ENCODE measurements around the gene ERC2.

Gene ERC2

DNA sequence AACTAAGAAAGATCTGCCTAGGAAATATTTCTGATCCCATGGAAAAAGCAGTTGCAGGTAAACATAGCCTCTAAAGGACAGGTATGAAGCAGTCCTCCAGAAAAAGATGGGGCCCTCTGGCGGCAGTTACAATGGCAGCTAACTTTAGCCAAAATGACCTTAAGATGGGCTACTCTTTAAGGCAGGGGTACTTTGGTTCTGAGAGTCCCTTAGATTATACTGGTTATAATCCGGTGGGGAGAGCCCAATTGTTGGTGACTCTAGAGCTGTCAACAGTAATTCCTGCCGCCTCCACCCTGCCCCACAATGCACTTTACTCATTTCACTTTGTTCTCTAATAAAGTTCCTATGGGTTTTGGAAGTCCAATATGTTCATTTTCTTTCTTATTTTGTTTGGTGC is 568.4 kb downstream of the ERC2 start:
- no peaks in the 10 kb centered on the region for H3K27me3 ChIP-seq (ENCODE audit: insufficient read depth, low read length)
- H3K36me3 ChIP-seq (ENCODE audit: insufficient read depth, low read length): no peaks in the 10 kb centered on the region
- no peaks in the 10 kb centered on the region for H3K9me3 ChIP-seq (ENCODE audit: low read length)

DNA sequence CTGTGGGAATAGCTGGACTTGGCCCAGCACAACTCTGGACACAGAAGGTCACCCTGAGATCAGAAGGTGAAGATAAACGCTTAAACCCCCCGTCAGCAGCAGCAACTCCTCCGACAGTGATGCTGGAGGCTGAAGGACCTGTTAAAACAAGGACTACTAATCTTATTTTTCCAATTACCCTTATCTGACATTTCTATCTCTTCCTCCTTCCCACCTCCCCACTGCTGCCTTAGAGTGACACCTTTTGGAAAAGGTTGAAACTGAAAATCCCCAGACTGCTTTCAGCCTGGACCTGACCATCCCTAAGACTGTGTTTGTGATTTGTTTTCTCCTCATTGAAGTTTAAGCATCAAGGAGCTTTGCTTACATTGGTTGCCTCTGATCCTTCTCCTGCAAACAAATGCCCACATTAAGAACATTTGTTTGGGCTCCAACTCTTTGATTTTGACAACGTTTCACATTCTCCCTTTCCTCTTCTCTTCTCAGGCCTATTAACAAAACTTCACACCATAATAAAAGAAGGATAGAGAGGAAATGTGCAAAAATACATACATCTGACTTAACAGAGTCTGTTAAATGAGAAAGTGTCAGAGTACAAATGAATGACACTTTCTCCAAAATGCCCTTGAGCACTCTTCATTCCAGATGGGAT is 570.6 kb downstream of the ERC2 start:
- Histone ChIP-seq H3K4me3 (ENCODE audit: low read length) (no peak overlapping the region), H3K4me1 (ENCODE audit: insufficient read depth, low read length) (peaks cover 4% of the 10 kb centered on the region), H3K27me3 (ENCODE audit: insufficient read depth, low read length) (no peaks in the 10 kb centered on the region), H2AFZ (ENCODE audit: low read depth, low read length) (no peak overlapping the region), H3K9me3 (ENCODE audit: low read length) (no peaks in the 10 kb centered on the region), H3K36me3 (ENCODE audit: insufficient read depth, low read length) (no peaks in the 10 kb centered on the region)

More for the DNA sequence above, 568.4 kb downstream of the ERC2 start:
- Histone ChIP-seq H3K4me1 (ENCODE audit: insufficient read depth, low read length) (peaks cover 4% of the 10 kb centered on the region), H2AFZ (ENCODE audit: low read depth, low read length) (no peak overlapping the region), H3K4me3 (ENCODE audit: low read length) (no peak overlapping the region)

DNA sequence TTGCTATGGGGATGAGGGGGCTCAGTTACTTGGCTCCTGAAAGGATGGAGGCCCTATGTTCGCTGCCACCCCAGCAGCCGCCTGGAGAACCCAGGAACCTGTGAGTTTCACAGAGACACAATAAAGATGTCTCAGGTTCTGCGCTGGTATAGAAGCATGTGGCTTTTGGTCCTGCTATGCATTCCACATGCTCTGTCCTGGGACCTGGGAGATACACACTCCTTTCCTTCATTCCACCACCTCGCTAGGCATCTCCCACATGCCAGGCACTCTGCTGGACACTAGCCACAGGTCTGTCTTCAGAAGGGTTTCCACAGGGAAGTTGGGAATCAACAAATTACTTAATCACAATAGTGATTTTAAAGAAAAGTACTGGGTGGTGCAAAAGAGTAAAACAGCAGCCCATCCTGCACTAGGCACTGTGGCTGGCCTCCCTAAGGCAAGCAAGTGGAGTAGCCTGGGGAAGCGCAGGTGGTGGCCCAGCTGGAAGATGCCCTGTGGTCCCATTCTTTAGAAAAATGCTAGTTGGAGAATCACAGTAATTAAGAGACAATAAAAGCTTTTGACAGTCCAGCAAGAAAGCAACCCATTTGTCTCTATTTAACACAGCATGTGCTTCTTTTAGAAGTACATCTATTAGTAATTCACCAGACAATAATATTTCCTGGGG is 572.2 kb downstream of the ERC2 start:
- no peaks in the 10 kb centered on the region for H3K9me3 ChIP-seq (ENCODE audit: low read length)

DNA sequence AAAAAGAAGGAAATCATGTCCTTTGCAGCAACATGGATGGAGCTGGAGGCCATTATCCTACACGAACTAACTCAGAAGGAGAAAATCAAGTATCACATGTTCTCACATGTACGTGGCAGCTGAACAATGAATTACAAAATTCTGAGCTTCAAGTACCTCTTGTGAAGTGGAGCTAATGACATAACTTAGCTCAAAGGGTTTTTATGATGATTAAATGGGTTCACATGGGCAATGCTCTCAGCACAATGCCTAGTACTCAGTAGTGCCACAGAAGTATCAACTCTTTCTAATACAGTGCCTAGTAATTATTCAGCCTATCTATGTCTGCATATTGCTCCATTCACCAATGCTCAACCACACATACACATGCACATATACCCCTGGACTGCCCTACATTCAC is 573.7 kb downstream of the ERC2 start:
- H3K36me3 ChIP-seq (ENCODE audit: insufficient read depth, low read length): no peaks in the 10 kb centered on the region
- H3K27me3 ChIP-seq (ENCODE audit: insufficient read depth, low read length): no peaks in the 10 kb centered on the region
- H3K4me1 ChIP-seq (ENCODE audit: insufficient read depth, low read length): peaks cover 4% of the 10 kb centered on the region
- H2AFZ ChIP-seq (ENCODE audit: low read depth, low read length): no peak overlapping the region
- no peak overlapping the region for H3K4me3 ChIP-seq (ENCODE audit: low read length)
- no peaks in the 10 kb centered on the region for H3K9me3 ChIP-seq (ENCODE audit: low read length)

More for the DNA sequence above, 572.2 kb downstream of the ERC2 start:
- Histone ChIP-seq H3K4me1 (ENCODE audit: insufficient read depth, low read length) (peaks cover 4% of the 10 kb centered on the region), H3K27me3 (ENCODE audit: insufficient read depth, low read length) (no peaks in the 10 kb centered on the region), H2AFZ (ENCODE audit: low read depth, low read length) (no peak overlapping the region), H3K4me3 (ENCODE audit: low read length) (no peak overlapping the region), H3K36me3 (ENCODE audit: insufficient read depth, low read length) (no peaks in the 10 kb centered on the region)

DNA sequence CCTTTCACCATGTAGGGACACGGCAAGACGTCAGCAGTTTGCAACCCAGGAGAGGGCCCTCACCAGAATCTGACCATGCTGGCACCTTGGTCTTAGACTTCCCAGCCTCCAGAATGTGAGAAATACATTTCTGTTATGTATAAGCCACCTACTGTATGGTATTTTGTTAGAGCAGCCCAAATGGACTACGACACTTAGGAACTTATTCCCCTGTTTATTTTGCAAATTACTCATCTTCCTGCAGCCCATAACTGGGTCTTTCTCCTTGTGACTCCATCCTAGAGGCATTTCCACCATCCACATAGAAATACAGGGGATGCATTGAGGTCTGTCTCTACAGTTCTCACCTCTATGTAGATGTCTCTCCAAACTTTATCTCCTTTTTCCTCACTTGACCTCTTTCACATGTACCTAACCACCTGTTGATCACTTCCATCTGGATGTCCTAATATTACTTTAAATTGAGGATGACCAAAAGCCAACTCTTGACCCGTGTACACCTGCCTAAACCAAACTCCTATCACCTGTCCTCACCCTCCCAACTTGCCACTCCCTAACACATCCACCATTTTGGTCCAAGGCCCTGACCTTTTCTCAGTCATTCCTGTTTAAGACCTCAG is 575.1 kb downstream of the ERC2 start:
- peaks cover 10% of the 10 kb centered on the region for H3K4me1 ChIP-seq (ENCODE audit: insufficient read depth, low read length)
- H3K36me3 ChIP-seq (ENCODE audit: insufficient read depth, low read length): no peaks in the 10 kb centered on the region
- H3K9me3 ChIP-seq (ENCODE audit: low read length): no peaks in the 10 kb centered on the region
- no peak overlapping the region for H2AFZ ChIP-seq (ENCODE audit: low read depth, low read length)
- H3K4me3 ChIP-seq (ENCODE audit: low read length): no peak overlapping the region
- H3K27me3 ChIP-seq (ENCODE audit: insufficient read depth, low read length): no peaks in the 10 kb centered on the region

DNA sequence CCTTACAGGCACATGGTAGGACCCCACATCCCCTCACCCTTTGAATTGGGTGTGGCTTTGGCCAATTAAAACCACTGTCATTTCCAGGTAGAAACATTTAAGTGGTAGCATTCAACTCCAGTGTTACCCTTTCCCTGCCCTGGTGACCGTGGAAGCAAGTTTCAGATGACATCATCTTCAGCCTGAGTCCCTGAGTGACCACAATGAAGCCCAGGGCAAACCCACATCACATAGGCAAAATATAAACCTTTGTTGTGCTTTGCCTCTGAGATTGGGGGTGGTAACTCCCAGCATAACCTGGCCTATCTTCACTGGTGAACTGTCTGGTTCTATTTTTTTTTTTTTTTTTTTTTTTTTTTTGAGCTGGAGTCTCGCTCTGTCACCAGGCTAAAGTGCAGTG is 577.2 kb downstream of the ERC2 start:
- peaks cover 16% of the 10 kb centered on the region for H3K4me1 ChIP-seq (ENCODE audit: insufficient read depth, low read length)
- no peaks in the 10 kb centered on the region for H3K36me3 ChIP-seq (ENCODE audit: insufficient read depth, low read length)
- H2AFZ ChIP-seq (ENCODE audit: low read depth, low read length): no peak overlapping the region
- H3K4me3 ChIP-seq (ENCODE audit: low read length): no peak overlapping the region
- H3K9me3 ChIP-seq (ENCODE audit: low read length): no peaks in the 10 kb centered on the region
- no peaks in the 10 kb centered on the region for H3K27me3 ChIP-seq (ENCODE audit: insufficient read depth, low read length)

DNA sequence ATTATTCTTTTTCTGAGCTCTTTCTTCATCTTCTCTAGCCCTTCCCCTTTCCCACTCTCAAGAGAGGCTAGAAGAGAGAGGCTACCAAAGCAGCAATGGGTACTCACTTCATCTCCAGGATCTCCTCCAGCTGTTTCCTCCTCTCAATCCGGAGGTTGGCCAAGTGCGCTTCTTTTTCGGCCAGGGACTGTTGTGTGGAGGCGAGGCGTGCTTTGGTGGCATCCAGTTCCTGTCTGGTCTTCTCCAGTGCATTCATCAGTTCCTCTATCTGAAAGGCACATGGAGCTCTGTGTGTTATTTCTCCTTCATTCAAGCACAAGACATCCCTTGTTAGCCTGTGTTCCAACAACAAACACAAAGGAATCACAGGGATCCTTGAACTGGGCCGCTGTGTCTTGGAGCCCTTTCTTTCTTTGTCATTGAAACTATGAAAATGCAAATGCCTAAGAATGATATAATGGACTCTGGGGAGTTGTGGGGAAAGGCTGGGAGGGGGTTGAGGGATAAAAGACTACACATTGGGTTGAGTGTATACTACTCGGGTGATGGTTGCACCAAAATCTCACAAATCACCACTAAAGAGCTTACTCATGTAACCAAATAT is 579.9 kb downstream of the ERC2 start:
- no peak overlapping the region for H3K4me3 ChIP-seq (ENCODE audit: low read length)
- H3K9me3 ChIP-seq (ENCODE audit: low read length): no peaks in the 10 kb centered on the region
- H2AFZ ChIP-seq (ENCODE audit: low read depth, low read length): no peak overlapping the region
- no peaks in the 10 kb centered on the region for H3K36me3 ChIP-seq (ENCODE audit: insufficient read depth, low read length)
- H3K27me3 ChIP-seq (ENCODE audit: insufficient read depth, low read length): no peaks in the 10 kb centered on the region
- H3K4me1 ChIP-seq (ENCODE audit: insufficient read depth, low read length): peaks cover 14% of the 10 kb centered on the region

DNA sequence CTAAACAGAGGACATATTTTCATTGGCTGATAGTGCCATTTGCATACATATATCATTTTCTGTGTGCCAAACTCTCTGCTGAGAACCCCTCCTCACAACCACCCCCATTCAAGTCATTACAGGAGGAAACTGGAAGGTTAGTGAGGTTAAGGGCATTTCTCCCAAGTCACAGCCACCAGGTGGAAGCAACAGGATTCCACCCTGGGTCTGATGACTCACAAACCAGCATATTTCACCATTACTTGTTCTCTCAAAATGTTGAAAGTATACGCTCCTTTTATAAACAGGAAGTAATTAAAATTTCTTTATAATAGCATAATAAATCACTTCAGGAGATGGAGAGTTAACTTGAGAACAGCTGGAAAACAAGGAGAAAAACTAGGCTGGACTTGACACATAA is 582.5 kb downstream of the ERC2 start:
- no peaks in the 10 kb centered on the region for H3K36me3 ChIP-seq (ENCODE audit: insufficient read depth, low read length)
- no peak overlapping the region for H2AFZ ChIP-seq (ENCODE audit: low read depth, low read length)
- H3K4me3 ChIP-seq (ENCODE audit: low read length): no peak overlapping the region
- H3K4me1 ChIP-seq (ENCODE audit: insufficient read depth, low read length): peaks cover 14% of the 10 kb centered on the region
- H3K9me3 ChIP-seq (ENCODE audit: low read length): no peaks in the 10 kb centered on the region
- H3K27me3 ChIP-seq (ENCODE audit: insufficient read depth, low read length): no peaks in the 10 kb centered on the region

DNA sequence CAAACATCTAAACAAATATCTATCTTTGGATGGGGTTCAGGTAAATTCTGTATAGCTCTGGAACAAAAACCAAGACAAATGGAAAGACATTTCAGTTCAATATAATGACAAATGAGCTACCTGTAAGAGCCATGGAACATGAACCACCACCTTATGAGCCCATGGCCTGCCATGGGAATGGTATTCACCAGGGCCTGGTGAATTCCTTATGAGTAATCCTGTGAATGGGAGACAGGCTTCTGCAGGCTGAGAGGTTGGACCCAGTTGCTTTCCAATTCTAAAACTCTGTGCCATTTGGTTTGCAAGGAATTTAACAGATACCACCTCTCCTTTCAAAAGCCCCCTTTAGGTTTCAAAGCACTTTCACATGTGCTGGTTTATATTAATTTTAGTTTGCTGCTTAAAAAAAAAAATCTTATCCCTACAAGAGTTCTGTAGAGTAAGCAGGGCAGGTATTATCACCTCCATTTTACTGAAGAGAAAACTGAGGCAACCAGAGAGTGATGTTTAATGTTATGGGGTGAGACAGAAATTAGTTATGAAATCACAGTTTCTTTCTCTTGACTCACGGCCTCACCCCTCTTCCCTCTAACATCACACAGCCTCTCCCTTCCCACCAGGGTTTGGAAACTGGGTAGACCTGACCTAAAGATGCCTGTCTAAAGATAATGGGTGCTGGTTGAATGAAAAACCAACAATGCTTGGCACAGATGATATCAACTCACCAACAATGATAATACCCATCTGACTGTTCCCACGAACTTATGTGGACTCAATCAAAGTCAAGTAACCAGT is 583.6 kb downstream of the ERC2 start:
- Histone ChIP-seq H2AFZ (ENCODE audit: low read depth, low read length) (no peak overlapping the region), H3K4me3 (ENCODE audit: low read length) (no peak overlapping the region), H3K27me3 (ENCODE audit: insufficient read depth, low read length) (no peaks in the 10 kb centered on the region), H3K9me3 (ENCODE audit: low read length) (no peaks in the 10 kb centered on the region), H3K4me1 (ENCODE audit: insufficient read depth, low read length) (peaks cover 14% of the 10 kb centered on the region), H3K36me3 (ENCODE audit: insufficient read depth, low read length) (no peaks in the 10 kb centered on the region)

DNA sequence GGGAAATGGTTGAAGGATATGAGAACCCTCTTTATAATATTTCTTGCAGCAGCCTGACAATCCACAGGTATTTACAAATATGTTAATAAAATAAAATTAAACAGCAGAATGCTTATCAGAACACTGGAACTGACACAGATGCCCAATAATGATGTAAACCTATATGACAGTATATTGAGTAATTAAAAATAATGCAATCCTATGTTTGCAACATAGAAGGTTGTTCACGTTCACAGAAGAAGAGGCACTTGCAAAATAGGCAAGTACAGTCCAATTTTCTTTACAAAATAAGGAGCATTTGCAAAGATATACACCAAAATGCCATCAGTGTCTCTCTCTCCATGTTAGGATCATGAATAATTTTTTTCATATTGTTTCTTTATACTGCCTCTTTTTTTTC is 584.2 kb downstream of the ERC2 start:
- Histone ChIP-seq H2AFZ (ENCODE audit: low read depth, low read length) (no peak overlapping the region), H3K4me1 (ENCODE audit: insufficient read depth, low read length) (peaks cover 14% of the 10 kb centered on the region), H3K4me3 (ENCODE audit: low read length) (no peak overlapping the region), H3K36me3 (ENCODE audit: insufficient read depth, low read length) (no peaks in the 10 kb centered on the region), H3K9me3 (ENCODE audit: low read length) (no peaks in the 10 kb centered on the region), H3K27me3 (ENCODE audit: insufficient read depth, low read length) (no peaks in the 10 kb centered on the region)

DNA sequence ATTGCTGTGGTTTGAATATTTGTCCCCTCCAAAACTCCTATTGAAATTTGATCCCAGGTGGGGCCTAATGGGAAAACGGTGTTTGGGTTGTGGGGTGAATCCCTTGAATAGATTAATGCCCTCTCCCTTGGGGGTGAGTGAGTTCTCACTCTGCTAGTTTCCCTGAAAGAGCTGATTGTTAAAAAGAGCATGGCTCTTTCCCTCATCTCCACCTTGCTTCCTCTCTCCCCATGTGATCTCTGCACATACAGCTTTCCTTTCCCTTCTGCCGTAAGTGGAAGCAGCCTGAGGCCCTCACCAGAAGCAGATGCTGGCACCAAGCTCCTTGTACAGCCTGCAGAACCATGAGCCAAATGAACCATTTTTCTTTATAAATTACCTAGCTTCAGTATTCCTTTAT is 586.3 kb downstream of the ERC2 start:
- H3K4me3 ChIP-seq (ENCODE audit: low read length): no peak overlapping the region
- no peaks in the 10 kb centered on the region for H3K27me3 ChIP-seq (ENCODE audit: insufficient read depth, low read length)
- no peaks in the 10 kb centered on the region for H3K4me1 ChIP-seq (ENCODE audit: insufficient read depth, low read length)
- H2AFZ ChIP-seq (ENCODE audit: low read depth, low read length): no peak overlapping the region
- H3K9me3 ChIP-seq (ENCODE audit: low read length): no peaks in the 10 kb centered on the region
- no peaks in the 10 kb centered on the region for H3K36me3 ChIP-seq (ENCODE audit: insufficient read depth, low read length)

DNA sequence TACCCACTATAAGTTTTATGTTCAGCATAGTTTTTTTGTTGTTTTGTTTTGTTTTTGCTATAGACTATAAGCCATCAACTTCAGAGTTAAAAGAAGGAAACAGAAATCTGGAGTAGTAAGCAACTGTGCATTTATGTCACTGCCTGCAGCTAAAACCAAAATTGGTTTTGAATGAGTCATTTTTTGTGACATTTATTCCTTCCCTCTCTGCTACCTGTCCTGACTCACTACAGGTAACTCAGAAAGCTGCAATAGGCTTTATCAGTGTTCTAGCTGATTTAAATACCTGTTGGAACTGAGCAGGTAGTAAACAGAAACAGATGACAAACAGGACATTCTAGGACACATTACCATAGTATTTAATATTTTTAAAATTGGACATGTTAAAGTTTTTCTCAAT is 587.9 kb downstream of the ERC2 start:
- no peak overlapping the region for H2AFZ ChIP-seq (ENCODE audit: low read depth, low read length)
- H3K9me3 ChIP-seq (ENCODE audit: low read length): no peaks in the 10 kb centered on the region
- no peak overlapping the region for H3K4me3 ChIP-seq (ENCODE audit: low read length)

DNA sequence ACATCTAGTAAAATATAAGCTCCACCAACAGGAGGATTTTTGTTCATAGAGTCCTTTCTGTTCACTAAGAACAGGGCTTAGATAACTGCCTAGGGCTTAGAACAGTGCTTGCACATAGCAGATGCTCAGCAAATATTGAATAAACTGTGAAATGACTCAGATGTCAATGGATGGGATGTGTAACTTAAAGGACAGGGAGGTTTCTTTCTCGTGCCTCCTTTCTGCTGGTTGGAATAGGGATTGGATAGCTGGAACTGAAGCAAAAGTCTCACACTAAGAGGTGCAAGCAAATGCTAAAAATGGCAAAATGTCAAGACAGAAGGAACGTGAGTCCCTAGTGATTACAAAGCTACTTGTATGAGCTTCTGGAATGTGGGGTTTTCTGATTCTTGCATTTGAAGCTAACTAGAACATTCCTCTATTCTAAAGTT is 588.4 kb downstream of the ERC2 start:
- H3K36me3 ChIP-seq (ENCODE audit: insufficient read depth, low read length): no peaks in the 10 kb centered on the region
- no peaks in the 10 kb centered on the region for H3K27me3 ChIP-seq (ENCODE audit: insufficient read depth, low read length)
- H3K9me3 ChIP-seq (ENCODE audit: low read length): no peaks in the 10 kb centered on the region
- H3K4me3 ChIP-seq (ENCODE audit: low read length): no peak overlapping the region
- H3K4me1 ChIP-seq (ENCODE audit: insufficient read depth, low read length): no peaks in the 10 kb centered on the region
- H2AFZ ChIP-seq (ENCODE audit: low read depth, low read length): no peak overlapping the region

More for the DNA sequence above, 587.9 kb downstream of the ERC2 start:
- H3K4me1 ChIP-seq (ENCODE audit: insufficient read depth, low read length): no peaks in the 10 kb centered on the region
- no peaks in the 10 kb centered on the region for H3K36me3 ChIP-seq (ENCODE audit: insufficient read depth, low read length)
- no peaks in the 10 kb centered on the region for H3K27me3 ChIP-seq (ENCODE audit: insufficient read depth, low read length)
